D341Med (cell line): ENCODE measurements around the gene GRPEL1.
A peak's percentile ranks its signal among the peaks of the same experiment; 100 is the strongest.
"Not testable (repeated sequence)": the region's sequence is repeated elsewhere in the genome, so short reads cannot be mapped to it uniquely, and the experiment has no call there.

Source experiments
- DNase-seq: peaks from one replicate; pipeline ENCODE4 v3.0.0; 2012; ENCODE audit warnings: low spot score

Gene GRPEL1

GRCh38 chr4:7092026-7092425 is 24.2 kb upstream of the GRPEL1 start:
- DNase-seq, result no peak

DNA sequence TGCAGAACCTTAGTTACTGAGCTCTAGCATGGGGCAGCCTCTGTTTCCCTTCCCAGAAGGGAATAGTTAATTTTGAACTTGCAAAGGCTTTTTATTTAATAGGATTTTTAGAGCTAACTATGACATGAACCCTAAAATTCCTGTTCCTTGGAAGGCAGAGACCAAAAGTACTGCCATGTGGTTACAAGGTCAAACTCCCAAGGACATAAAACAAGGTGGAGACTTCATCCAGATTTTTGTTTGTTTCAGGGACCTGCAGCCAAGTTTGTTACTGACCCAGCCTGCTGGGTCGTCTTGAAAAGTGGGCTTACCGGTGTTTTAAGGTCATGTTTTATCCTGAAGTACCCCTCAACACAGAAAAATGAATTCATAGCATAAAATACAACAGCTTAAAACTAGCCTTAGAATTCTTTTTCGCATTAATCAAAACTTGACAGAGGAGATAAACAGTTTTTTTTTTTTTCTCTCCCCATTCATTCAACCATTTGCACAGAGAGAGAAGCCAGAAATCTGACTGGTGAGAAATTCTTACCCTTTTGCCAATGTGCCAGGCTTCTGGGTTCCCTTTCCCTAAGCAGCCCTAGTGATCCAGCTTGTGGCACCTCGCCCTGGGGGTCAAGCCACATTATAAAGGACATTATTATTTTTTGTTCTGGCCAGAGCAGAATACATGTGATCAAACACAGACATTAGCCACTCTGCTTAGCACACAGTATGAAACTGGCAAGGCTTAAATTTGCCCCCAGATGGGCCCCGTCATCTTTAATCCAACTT is 21.5 kb upstream of the GRPEL1 start:
- no peak for DNase-seq

DNA sequence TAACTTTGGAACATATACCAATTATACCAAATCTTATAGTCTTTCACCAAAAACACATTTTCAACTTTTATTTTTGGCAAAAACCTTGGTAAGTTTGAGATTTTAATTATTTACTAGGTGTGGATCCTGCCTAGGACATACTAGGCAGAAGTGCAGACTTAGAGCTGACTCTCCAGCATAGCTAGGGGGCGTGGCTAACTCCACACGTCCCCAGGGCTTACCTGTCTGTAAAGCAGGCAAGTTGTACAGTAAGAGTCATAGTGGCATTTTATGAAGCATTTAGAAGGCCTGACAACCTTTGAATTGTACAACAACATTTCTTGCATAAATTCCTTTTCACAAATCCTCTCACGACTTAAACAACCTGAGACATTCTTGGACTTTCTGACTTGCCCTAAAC is 19.2 kb upstream of the GRPEL1 start:
- DNase-seq, result no peak

GRCh38 chr4:7086384-7086783 is 18.5 kb upstream of the GRPEL1 start:
- DNase-seq, result no peak

DNA sequence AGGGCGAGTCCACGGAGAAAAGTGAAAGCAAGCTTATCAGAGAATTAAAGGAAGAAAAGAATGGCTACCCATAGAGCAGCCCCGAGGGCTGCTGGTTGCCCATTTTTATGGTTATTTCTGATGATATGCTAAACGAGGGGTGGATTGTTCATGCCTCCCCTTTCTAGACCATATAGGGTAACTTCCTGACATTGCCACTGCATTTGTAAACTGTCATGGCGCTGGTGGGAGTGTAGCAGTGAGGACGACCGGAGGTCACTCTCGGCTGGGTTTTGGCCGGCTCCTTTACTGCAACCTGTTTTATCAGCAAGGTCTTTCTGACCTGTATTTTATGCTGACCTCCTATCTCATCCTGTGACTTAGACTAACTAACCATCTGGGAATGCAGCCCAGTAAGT is 16.7 kb upstream of the GRPEL1 start:
- DNase-seq, result not testable (repeated sequence)

- no peak for DNase-seq
Observed at GRCh38 chr4:7083597-7084563, 16.0 kb upstream of the GRPEL1 start.

DNA sequence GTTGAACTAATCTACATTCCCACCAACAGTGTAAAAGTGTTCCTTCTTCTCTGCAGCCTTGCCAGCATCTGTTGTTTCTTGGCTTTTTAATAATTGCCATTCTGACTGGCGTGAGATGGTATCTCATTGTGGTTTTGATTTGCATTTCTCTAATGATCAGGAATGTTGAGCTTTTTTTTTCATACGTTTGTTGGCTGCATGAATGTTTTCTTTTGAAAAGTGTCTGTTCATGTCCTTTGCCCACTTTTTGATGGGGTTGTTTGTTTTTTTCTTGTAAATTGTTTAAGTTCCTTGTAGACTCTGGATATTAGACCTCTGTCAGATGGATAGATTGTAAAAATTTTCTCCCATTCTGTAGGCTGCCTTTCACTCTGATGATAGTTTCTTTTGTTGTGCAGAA is 12.0 kb upstream of the GRPEL1 start:
- not testable (repeated sequence) for DNase-seq

GRCh38 chr4:7079483-7079882 is 11.6 kb upstream of the GRPEL1 start:
- DNase-seq, result not testable (repeated sequence)

DNA sequence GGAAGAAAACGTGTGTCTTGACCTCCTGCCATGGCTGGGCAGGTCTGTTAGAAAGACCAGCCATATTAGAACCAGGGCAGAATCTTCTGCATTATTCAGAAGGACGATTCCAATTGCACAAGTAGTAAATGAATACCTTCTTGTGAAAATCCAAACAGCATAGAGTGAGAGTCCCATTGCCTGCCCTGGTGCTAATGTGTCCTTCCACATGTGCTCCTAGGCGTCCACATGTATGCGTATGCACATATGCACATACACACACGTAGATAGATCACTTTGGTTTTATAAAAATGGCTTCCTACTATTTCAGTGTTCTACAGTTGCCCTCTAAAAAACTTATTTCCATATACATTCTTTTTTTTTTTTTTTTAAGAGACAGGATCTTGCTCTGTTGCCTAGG is 10.2 kb upstream of the GRPEL1 start:
- DNase-seq, result no peak

GRCh38 chr4:7077371-7077770 is 9.5 kb upstream of the GRPEL1 start:
- DNase-seq, result no peak

GRCh38 chr4:7076696-7077082 is 8.8 kb upstream of the GRPEL1 start:
- DNase-seq, result no peak

DNA sequence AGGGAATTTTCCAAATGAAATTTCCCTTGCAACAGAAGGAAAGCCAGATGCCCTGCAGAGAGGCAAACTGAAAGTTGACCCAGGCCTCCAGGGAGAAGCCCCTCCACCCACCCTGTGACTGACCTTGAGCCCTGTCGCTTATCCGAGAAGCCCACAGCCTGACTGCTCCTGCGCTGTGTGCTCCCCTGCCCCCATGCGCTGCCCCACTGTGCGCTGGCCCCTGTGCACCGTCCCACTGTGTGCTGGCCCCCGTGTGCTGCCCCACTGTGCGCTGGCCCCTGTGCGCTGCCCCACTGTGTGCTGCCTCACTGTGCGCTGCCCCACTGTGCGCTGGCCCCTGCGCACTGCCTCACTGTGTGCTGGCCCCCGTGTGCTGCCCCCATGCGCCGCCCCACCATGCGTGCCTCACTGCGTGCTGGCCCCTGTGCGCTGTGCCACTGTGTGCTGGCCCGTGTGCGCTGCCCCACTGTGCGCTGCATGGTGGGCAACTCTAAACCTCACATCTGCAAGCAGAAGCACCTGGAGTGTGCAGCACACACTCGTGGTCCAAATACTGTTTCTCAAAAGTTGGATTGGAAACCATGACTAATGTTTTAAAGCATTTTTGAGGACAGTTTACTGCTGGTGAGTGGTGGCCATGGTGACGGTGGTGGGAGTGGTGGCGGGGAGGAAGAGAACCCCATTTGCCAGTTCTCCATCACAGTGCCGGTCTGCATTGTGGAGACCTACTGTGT is 8.3 kb upstream of the GRPEL1 start:
- no peak for DNase-seq

DNA sequence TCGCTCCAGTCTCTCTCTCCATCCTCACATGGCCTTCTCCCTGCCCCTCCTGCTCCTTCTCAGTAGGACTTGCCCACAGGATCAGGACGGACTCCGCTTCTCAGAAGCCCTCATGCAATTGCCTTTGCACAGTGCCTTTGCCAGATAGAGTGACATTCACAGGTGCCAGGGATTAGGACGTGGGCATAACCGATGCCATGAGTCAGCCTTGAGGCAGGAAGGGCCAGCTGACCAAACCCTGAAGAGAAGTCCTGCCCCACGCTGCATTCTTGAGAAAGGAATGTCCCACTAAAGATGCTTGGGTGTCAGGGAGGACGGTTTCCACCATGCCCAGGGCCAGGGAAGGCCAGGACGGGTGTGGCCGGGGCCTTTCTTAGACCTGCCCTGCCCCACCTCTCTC is 6.6 kb upstream of the GRPEL1 start:
- DNase-seq, result no peak

GRCh38 chr4:7073526-7074390 is 5.9 kb upstream of the GRPEL1 start:
- DNase-seq, result peak; percentile 81

DNA sequence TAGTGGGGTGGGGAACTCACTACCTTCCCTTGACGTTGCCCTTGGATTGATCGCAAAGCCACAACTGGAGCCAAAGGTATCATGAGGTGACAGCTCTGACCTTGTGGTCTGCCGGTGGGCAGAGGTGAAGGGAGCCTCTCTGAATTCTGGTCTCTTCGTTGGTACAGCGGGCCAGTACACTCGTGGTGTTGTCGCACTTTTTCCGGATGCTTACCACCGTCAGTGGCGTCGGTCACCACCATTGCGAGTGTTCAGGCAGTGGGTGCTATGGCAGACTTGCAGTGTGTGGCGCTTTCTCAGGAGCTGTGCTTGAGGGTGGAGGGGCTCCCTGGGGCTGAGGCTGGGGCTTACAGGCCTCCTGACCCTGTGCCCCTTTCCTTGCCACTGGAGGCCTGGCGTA is 5.2 kb upstream of the GRPEL1 start:
- no peak for DNase-seq

DNA sequence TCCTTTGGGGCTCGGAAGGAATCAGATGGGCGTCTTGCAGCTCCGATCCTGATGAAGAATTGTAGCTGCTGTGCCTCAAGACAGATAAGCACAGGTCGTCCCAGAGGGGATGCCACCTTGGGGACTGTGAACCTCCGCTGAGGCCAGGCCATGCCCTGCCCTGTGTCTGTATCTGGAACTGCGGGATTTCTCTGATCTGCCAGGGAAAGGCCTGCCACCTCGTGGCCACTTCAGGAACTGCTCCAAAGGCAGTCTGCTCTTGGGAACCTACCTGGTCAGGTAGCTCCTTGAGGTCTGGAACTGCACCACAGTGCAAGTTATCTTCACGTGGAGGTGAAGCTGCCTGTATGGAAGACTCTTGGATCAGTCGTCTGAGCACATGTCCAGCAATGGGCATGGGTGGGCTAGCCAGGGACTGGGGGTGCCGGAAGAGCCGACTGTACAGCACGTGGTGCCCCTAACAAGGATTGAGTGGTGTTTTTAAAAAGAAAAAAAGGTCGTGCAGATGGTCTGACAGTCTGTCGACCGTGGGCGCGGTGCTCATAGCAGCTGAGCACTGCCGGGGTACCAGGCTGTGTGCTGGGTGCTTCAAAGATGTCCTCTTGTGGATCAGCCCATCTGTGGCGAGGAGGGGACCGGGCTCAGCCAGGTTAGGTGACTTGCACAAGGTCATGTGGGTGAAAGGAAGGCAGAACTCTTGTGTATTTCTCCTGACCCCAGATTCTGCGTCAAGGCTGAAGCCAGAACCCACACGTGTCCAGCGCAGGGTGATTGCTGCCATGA is 3.1 kb upstream of the GRPEL1 start:
- DNase-seq, result peak; percentile 82

GRCh38 chr4:7068883-7069282 is 1.0 kb upstream of the GRPEL1 start:
- DNase-seq, result no peak

DNA sequence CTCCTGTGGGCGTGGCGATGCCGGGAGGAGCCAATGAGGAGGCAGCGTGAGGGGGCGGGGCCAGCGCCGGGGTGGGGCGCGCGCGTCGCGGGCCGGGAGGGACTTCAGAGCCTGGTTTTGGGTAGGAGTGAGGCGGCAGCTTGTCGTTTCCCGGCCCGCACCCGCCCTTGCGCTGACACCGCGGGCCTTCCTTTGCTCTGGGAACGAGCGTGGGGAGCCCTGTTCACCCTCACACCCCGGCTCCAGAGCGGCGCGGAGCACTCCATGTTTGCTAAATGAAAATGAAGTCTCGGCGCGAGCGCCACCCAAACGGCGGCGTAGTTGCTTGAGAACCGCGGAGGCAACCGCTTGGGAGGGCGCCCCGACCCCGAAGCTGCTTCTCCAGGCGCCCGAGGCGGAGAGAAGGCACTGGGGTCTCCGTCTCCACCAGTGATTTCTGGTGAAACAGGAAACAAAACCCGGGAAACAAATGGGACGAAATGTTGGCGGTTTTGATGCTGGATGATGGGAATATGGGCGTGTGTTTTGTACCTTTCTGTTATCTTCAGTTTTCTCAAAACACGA is 497 bp upstream of the GRPEL1 start:
- no peak for DNase-seq

- DNase-seq, result no peak
Observed at GRCh38 chr4:7067126-7067451, 775 bp downstream of the GRPEL1 start.

- no peak for DNase-seq
Observed at GRCh38 chr4:7066493-7066892, 1.4 kb downstream of the GRPEL1 start.

DNA sequence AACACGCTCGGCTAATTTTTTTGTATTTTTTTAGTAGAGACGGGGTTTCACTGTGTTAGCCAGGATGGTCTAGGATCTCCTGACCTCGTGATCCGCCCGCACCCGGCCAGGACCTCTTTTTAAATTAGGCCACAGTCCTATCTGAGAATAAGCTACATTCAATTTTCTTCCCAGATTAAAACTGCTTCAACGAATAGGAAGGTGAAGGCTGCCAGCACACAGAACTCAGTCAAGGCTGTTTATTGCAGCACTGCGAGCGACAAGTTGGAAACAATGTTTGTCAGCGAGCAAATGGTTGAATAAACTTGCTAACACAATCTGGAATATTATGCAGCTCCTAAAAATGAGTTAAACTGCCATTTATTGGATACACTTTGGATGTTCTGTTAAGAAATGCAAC is 1.9 kb downstream of the GRPEL1 start:
- DNase-seq, result no peak
